ENCODE data around the gene PTCH1.

- TF ChIP-seq, protein P1, sequence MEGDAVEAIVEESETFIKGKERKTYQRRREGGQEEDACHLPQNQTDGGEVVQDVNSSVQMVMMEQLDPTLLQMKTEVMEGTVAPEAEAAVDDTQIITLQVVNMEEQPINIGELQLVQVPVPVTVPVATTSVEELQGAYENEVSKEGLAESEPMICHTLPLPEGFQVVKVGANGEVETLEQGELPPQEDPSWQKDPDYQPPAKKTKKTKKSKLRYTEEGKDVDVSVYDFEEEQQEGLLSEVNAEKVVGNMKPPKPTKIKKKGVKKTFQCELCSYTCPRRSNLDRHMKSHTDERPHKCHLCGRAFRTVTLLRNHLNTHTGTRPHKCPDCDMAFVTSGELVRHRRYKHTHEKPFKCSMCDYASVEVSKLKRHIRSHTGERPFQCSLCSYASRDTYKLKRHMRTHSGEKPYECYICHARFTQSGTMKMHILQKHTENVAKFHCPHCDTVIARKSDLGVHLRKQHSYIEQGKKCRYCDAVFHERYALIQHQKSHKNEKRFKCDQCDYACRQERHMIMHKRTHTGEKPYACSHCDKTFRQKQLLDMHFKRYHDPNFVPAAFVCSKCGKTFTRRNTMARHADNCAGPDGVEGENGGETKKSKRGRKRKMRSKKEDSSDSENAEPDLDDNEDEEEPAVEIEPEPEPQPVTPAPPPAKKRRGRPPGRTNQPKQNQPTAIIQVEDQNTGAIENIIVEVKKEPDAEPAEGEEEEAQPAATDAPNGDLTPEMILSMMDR (IDR thresholded peaks at IDR 0.05; ENCODE audit: low read depth, low read length) = no peak
- TF ChIP-seq EZH2phosphoT487 (IDR thresholded peaks at IDR 0.05; ENCODE audit: low read depth) = no peak
These were observed 11.6 kb downstream of the PTCH1 start for GRCh38 chr9:95505072-95505716.
